Measurements from ENCODE around the gene PPIL1. TPM values are rescaled to one million over a fixed set of nuclear protein-coding genes. Genes with fewer than 3 reads are reported as not detected.

PPIL1 gene
- total RNA-seq, 1 experiment from 2014 or later: 87.8 TPM

- DNase-seq: no peak
- H3K56ac ChIP-seq (ENCODE audit: insufficient read length, low read depth, low read length): no peak overlapping the region
- Mint-ChIP-seq H3K27ac (peak overlapping the region in 1 of 3 experiments; percentile 64; a peak in 1 of 7 replicates), H3K27me3 (ENCODE audit: low read depth) (no peaks in the 10 kb centered on the region), H3K36me3 (ENCODE audit: insufficient read depth in 1 of 3, low read depth in 3 of 3) (0 out of 7 replicates have a peak, but pooled peaks cover 0 to 2% (median 0%) of the 10 kb centered on the region in 3 experiments), H3K4me3 (no peak overlapping the region), H3K4me1 (peaks cover 4 to 10% of the 10 kb centered on the region in 2 experiments), H3K9me3 (no peaks in the 10 kb centered on the region)
- no peak overlapping the region for H3T11ph ChIP-seq (ENCODE audit: low read length)
- no peaks in the 10 kb centered on the region for H3K9me3 ChIP-seq (ENCODE audit: control insufficient read depth, low read depth, low read length)
- no peak overlapping the region for H2AK5ac ChIP-seq (ENCODE audit: insufficient read length, low read length)
- no peak overlapping the region for H4K8ac ChIP-seq (replicated peaks; ENCODE audit: insufficient read length, low read depth, low read length)
- no peaks in the 10 kb centered on the region for H3K79me1 ChIP-seq (ENCODE audit: insufficient read depth, low read depth, low read length, poor library complexity, severe bottlenecking)
- no peak overlapping the region for H3K4me2 ChIP-seq (ENCODE audit: insufficient read depth, insufficient read length, low read length)
- no peak overlapping the region for H2BK20ac ChIP-seq (ENCODE audit: low read depth, low read length, poor library complexity, severe bottlenecking)
- H3K27me3 ChIP-seq (ENCODE audit: insufficient read depth, low read length): no peaks in the 10 kb centered on the region
- H2BK15ac ChIP-seq (ENCODE audit: low read depth, low read length): no peak overlapping the region
- no peak overlapping the region for H2BK5ac ChIP-seq (ENCODE audit: insufficient read length, low read length)
- no peak overlapping the region for H4K5ac ChIP-seq (ENCODE audit: insufficient read length, low read depth, low read length)
- H3K4ac ChIP-seq (ENCODE audit: low read depth, low read length): no peak overlapping the region
- no peak overlapping the region for H2AFZ ChIP-seq (ENCODE audit: low read length)
- no peaks in the 10 kb centered on the region for H3K79me2 ChIP-seq (ENCODE audit: insufficient read depth, low read length)
- no peaks in the 10 kb centered on the region for H3K4me1 ChIP-seq (ENCODE audit: insufficient read depth, low read length)
- no peak overlapping the region for H3K27ac ChIP-seq (ENCODE audit: insufficient read length, low read depth, low read length)
- no peak overlapping the region for H3K18ac ChIP-seq (ENCODE audit: insufficient read length, low read depth, low read length)
- H4K91ac ChIP-seq (ENCODE audit: insufficient read length, low read depth, low read length): no peak overlapping the region
- no peak overlapping the region for H2BK120ac ChIP-seq (ENCODE audit: low read depth, low read length, poor library complexity, severe bottlenecking)
- H3K14ac ChIP-seq (ENCODE audit: insufficient read depth, low read length): no peak overlapping the region
- no peaks in the 10 kb centered on the region for H4K20me1 ChIP-seq (ENCODE audit: control insufficient read depth, insufficient read depth, insufficient read length)
- H3K23me2 ChIP-seq (ENCODE audit: insufficient read length, low read depth, low read length, poor library complexity, severe bottlenecking): no peaks in the 10 kb centered on the region
- no CpG with 5 or more reads among the region's 4 CpGs for WGBS (ENCODE audit: extremely low coverage, insufficient read length, low lambda C conversion rate)
- no peak overlapping the region for H3K23ac ChIP-seq (ENCODE audit: insufficient read length, low read depth, low read length)
- no peak for TF ChIP-seq CTCF (conservative IDR thresholded peaks at IDR 0.05)
- no peak overlapping the region for H2BK12ac ChIP-seq (ENCODE audit: insufficient read length, low read depth, low read length)
- H3K9ac ChIP-seq (ENCODE audit: extremely low read depth, insufficient read length, low read length): no peak overlapping the region
Observed at GRCh38 chr6:36913082-36913481, 38.5 kb upstream of the PPIL1 start.

Data from H9 (cell line).